ENCODE data around the gene RNU5B-1. TPM values are rescaled to one million over a fixed set of nuclear protein-coding genes. Genes with fewer than 3 reads are reported as not detected.

Gene RNU5B-1
- total RNA-seq, 1 donor = not detected

DNA sequence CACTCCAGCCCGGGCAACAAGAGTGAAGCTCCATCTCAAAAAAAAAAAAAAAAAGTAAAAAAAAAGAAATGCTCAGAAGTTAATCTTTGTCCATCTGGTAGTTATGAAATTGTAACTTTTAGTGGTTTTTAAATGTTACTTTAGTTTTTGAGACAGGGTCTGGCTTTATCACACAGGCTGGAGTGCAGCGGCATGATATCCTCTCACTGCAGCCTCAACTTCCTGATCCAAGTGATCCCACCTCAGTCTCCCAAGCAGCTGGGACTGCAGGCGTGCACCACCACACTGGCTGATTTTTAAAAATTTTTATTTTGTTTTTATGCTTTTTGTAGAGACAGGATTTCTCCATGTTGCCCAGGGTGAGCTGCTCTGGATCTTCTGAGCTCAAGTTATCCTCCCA is 1.3 kb downstream of the RNU5B-1 start:
- H3K4me1 ChIP-seq (ENCODE audit: insufficient read depth, low read length) = peaks cover 23% of the 10 kb centered on the region
- no peaks in the 10 kb centered on the region for H3K27me3 ChIP-seq (ENCODE audit: insufficient read depth, low read length)
- no peaks in the 10 kb centered on the region for H3K9me3 ChIP-seq (ENCODE audit: low read depth, low read length)
- no peak overlapping the region for H3K4me3 ChIP-seq (ENCODE audit: low read length)

DNA sequence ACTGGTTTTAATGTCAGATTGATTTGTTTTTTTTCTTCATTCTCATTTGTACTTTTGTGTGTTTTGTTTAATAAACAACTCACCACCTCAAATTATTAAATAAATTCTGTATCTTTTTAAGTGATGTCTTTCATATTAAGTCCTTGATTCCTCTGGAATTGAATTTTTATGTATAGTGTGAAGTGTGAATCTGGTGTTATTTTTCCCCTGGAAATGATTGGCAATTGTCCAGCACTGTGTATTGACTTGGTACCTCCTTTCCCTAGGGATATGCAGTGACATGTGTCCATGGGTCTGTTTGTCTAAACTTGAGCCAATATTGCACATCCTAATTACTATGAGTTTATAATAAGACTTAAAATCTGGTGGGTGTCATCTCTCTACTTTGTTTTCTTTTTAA is 2.1 kb downstream of the RNU5B-1 start:
- H3K4me3 ChIP-seq (ENCODE audit: low read length) = no peak overlapping the region
- peaks cover 23% of the 10 kb centered on the region for H3K4me1 ChIP-seq (ENCODE audit: insufficient read depth, low read length)
- H3K9me3 ChIP-seq (ENCODE audit: low read depth, low read length) = no peaks in the 10 kb centered on the region
- H3K27me3 ChIP-seq (ENCODE audit: insufficient read depth, low read length) = no peaks in the 10 kb centered on the region

DNA sequence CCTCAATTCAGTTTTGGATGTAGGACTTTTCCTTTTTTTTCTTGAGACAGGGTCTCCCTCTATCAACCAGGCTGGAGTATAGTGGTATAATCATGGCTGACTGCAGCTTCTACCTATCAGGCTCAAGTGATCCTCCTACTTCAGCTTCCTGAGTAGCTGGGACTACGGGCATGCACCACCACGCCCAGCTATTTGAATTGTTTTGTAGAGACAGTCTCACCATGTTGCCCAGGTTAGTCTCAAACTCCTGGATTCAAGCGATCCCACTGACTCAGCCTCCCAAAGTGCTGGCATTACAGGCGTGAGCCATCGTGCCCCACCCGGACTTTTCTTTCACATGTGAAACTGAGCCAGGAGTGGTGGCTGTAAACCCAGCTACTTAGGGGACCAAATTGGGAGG is 3.5 kb downstream of the RNU5B-1 start:
- Histone ChIP-seq H3K27me3 (ENCODE audit: insufficient read depth, low read length) (no peaks in the 10 kb centered on the region), H3K4me1 (ENCODE audit: insufficient read depth, low read length) (peaks cover 23% of the 10 kb centered on the region), H3K9me3 (ENCODE audit: low read depth, low read length) (no peaks in the 10 kb centered on the region), H3K4me3 (ENCODE audit: low read length) (no peak overlapping the region)

DNA sequence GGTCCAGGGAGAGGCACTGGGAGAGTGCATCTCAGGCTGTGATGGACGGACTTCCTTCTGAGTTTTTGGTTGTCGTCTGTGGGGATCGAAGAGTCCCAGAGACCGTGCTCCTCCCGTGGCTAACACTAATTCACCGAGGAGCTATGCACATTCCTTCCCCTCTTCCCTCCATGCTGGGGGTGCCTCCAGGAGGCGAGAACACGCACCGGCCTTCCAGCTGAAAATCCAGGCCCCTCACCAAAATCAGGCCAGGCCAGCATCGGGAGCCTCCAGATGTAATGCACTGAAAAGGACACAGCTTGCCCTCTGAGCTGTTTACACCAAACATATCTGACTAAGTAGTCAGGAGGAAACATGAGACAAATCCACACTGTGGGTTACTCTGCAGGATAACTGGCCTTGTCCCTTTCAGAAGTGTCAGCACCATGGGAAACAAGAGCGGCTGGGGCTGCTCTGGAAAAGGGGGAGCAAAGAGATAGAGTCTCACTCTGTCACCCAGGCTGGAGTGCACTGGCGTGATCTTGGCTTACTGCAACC is 5.5 kb downstream of the RNU5B-1 start:
- H3K27me3 ChIP-seq (ENCODE audit: insufficient read depth, low read length) = no peaks in the 10 kb centered on the region
- peaks cover 13% of the 10 kb centered on the region for H3K4me1 ChIP-seq (ENCODE audit: insufficient read depth, low read length)
- no peaks in the 10 kb centered on the region for H3K9me3 ChIP-seq (ENCODE audit: low read depth, low read length)
- H3K4me3 ChIP-seq (ENCODE audit: low read length) = no peak overlapping the region

DNA sequence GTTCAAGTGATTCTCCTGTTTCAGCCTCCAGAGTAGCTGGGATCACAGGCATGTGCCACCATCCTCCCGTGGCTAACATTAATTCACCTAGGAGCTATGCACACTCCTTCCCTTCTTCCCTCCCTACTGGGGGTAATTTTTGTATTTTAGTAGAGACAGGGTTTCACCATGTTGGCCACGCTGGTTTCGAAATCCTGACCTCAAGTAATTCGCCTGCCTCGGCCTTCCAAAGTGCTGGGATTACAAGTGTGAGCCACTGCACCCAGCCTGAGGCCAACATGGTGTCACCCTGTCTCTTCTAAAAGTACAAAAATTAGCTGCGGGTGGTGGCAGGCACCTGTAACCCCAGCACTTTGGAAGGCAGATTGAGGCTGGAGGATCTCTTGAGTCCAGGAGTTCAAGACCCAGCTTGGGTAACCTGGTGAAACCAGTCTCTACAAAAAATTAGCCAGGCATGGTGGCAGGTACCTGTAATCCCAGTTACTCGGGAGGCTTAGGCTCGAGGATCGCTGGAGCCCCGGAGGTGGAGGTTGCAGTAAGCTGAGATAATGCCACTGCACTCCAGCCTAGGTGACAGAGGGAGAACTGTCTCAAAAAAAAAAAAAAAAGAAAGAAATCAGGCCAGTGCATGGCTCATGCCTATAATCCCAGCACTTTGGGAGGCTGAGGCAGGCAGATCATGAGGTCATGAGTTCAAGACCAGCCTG is 6.1 kb downstream of the RNU5B-1 start:
- no peaks in the 10 kb centered on the region for H3K27me3 ChIP-seq (ENCODE audit: insufficient read depth, low read length)
- H3K4me3 ChIP-seq (ENCODE audit: low read length) = no peak overlapping the region
- peaks cover 7% of the 10 kb centered on the region for H3K4me1 ChIP-seq (ENCODE audit: insufficient read depth, low read length)
- no peaks in the 10 kb centered on the region for H3K9me3 ChIP-seq (ENCODE audit: low read depth, low read length)

DNA sequence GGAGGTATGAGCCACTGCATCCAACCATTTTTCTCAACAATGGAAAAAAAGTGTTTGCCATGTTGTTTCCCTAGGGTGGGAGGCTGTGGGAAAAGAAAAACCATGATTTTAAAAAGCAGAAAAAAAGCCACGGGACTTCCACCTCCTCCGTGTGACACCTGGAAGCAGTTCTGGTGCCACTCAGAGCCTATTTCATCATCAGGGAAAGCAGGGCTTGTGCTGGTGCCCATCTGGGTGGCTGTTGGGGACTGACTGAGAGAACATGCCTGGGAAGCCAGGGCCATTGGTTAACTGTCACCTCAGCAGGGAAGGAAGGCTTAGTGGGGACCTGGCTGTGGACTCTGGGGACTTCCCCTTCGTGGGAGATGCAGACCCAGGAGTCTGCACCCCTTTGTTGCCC is 7.3 kb downstream of the RNU5B-1 start:
- Histone ChIP-seq H3K9me3 (ENCODE audit: low read depth, low read length) (no peaks in the 10 kb centered on the region), H3K27me3 (ENCODE audit: insufficient read depth, low read length) (no peaks in the 10 kb centered on the region), H3K4me3 (ENCODE audit: low read length) (no peak overlapping the region), H3K4me1 (ENCODE audit: insufficient read depth, low read length) (no peaks in the 10 kb centered on the region)

DNA sequence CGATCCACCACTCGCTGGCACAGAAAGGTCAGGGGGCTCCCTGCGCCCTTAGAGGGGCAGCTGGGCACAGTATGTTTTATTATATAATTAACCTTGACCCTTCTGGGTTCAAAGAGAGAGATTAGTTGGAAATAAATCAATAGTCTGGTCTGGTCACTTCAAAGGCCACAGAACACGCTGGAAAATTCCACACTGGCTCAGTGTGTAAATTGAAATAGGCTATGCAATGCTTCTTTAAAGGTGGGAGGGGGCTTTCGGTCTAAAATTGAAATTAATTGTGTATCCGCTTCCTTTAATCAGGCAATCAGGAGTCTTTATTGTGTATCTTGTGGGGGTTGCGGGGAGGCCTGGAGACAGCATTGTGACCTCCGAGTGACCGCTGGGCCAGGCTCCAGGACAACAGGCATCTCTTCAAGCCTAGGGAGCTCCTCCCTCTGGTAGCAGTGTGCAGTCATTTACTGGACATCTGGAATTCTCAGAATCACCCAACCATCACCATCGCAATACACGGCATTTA is 8.0 kb downstream of the RNU5B-1 start:
- Histone ChIP-seq H3K4me1 (ENCODE audit: insufficient read depth, low read length) (no peaks in the 10 kb centered on the region), H3K27me3 (ENCODE audit: insufficient read depth, low read length) (no peaks in the 10 kb centered on the region), H3K4me3 (ENCODE audit: low read length) (no peak overlapping the region), H3K9me3 (ENCODE audit: low read depth, low read length) (no peaks in the 10 kb centered on the region)

DNA sequence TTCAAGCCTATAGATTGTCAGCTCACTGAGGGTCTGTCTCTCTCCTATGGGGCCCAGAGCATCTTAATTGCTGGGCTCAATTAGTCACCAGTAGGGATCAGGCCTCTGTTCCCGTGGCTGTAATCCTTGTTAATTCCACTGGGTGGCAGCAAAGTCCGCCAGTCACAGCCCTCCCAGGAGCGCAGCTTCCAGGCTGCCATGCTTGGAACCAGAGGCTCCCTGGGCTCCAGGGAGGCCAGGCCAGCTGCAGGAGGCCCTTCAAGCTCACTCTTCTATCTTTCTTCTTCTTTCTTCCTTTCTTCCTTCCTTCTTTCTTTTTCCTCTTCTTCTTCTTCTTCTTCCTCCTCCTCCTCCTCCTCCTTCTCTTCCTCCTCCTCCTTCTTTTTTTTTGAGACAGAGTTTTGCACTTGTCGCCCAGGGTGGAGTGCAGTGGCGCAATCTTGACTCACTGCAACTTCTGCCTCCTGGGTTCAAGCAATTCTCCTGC is 14.4 kb downstream of the RNU5B-1 start:
- Histone ChIP-seq H3K4me3 (ENCODE audit: low read length) (no peak overlapping the region), H3K27me3 (ENCODE audit: insufficient read depth, low read length) (no peaks in the 10 kb centered on the region), H3K4me1 (ENCODE audit: insufficient read depth, low read length) (no peaks in the 10 kb centered on the region), H3K9me3 (ENCODE audit: low read depth, low read length) (no peaks in the 10 kb centered on the region)

DNA sequence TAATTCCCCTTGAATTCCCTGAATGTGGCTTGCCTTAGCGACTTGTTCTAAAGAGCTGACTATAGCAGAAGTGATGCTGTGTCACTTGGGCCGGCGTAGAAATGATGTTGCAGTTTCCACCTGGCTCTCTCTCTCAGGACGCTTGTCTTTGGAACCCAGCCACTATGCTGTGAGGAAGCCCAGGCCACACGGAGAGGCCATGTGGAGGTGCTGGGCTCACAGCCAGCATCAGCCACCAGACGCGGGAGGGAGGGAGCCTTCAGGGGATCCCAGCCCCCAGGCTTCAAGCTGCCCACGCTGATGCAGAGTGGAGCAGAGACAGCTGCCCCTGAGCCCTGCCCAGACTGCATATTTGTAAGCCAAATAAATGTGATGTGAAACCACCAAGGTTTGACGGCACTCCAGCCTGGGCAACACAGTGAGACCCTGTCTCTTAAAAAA is 18.6 kb downstream of the RNU5B-1 start:
- Histone ChIP-seq H3K4me1 (ENCODE audit: insufficient read depth, low read length) (no peaks in the 10 kb centered on the region), H3K9me3 (ENCODE audit: low read depth, low read length) (no peaks in the 10 kb centered on the region), H3K4me3 (ENCODE audit: low read length) (no peak overlapping the region), H3K27me3 (ENCODE audit: insufficient read depth, low read length) (no peaks in the 10 kb centered on the region)

DNA sequence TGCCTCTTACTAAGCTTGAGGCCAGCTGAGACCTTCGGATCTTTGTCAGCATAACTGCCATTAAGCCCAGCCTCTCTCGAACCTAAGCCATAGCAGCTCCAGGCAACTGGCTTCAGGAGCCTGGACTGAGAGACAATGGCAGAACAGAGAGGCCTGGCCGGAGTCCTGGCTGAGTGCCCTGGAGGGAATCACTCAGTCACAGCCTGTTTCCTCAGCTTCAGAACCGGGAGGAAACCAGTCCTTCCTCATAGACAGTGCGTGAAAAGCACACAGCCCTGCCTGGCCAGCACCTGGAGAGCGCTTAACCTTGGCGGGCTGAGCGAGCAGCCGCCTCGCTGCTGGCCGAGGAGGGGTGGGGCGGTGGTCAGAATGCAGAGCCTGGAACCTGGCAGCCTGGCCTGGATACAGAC is 21.6 kb downstream of the RNU5B-1 start:
- no peak overlapping the region for H3K4me3 ChIP-seq (ENCODE audit: low read length)

DNA sequence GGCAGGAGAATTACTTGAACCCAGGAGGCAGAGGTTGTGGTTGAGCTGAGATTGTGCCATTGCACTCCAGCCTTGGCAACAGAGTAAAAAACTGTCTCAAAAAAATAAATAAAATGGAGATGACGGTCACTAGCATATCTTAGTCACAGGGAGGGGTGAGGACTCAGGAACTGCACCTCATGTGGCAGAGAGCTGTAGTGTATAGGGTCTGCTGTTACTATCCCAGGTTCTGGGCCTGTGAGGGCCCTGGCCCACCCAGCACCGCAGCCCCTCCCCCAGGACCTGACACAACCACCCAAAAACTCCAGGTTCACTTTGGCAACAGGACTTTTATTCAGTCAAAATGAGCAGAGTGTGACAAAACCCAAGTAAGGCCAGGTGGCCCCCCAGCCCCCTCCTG is 22.3 kb downstream of the RNU5B-1 start:
- Histone ChIP-seq H3K27me3 (ENCODE audit: insufficient read depth, low read length) (no peaks in the 10 kb centered on the region), H3K9me3 (ENCODE audit: low read depth, low read length) (no peaks in the 10 kb centered on the region), H3K4me3 (ENCODE audit: low read length) (no peak overlapping the region), H3K4me1 (ENCODE audit: insufficient read depth, low read length) (no peaks in the 10 kb centered on the region)

More for the DNA sequence above, 21.6 kb downstream of the RNU5B-1 start:
- Histone ChIP-seq H3K27me3 (ENCODE audit: insufficient read depth, low read length) (no peaks in the 10 kb centered on the region), H3K4me1 (ENCODE audit: insufficient read depth, low read length) (no peaks in the 10 kb centered on the region), H3K9me3 (ENCODE audit: low read depth, low read length) (no peaks in the 10 kb centered on the region)

DNA sequence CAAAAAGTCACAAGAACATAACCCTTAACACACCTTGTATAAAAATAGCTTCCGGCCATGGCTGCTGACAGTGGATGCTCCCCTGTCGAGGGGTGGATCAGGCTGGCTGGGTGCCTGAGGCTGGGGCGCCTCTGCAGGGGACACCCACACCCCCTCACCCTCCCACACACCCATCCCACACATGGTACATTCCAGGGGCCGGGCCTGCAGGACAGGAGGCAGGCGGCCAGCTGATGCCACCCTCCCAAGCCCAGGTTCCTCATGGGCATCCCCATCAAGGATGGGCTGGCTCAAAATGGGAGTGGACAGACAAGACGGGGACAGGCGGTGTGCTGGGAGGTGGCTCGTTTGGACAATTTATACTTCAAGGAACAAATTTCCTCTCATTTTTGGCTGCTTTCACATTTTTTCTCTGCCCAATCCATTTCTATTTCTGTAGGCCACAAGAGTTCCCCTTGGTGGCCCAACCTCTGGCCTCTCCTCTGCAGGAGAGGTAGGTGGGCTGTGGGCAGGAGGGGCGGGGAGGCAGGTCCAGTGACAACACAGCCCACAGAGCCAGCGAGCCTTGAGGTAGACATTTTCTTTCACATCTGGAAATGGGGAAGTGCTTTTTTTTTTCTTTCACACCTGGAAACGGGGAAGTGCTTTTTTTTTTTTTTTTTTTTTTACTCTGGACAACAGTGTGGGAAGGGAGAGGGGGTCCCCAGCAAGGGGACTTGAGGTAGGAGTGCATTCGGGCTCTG is 23.3 kb downstream of the RNU5B-1 start:
- Histone ChIP-seq H3K4me1 (ENCODE audit: insufficient read depth, low read length) (no peaks in the 10 kb centered on the region), H3K27me3 (ENCODE audit: insufficient read depth, low read length) (no peaks in the 10 kb centered on the region), H3K9me3 (ENCODE audit: low read depth, low read length) (no peaks in the 10 kb centered on the region), H3K4me3 (ENCODE audit: low read length) (no peak overlapping the region)

DNA sequence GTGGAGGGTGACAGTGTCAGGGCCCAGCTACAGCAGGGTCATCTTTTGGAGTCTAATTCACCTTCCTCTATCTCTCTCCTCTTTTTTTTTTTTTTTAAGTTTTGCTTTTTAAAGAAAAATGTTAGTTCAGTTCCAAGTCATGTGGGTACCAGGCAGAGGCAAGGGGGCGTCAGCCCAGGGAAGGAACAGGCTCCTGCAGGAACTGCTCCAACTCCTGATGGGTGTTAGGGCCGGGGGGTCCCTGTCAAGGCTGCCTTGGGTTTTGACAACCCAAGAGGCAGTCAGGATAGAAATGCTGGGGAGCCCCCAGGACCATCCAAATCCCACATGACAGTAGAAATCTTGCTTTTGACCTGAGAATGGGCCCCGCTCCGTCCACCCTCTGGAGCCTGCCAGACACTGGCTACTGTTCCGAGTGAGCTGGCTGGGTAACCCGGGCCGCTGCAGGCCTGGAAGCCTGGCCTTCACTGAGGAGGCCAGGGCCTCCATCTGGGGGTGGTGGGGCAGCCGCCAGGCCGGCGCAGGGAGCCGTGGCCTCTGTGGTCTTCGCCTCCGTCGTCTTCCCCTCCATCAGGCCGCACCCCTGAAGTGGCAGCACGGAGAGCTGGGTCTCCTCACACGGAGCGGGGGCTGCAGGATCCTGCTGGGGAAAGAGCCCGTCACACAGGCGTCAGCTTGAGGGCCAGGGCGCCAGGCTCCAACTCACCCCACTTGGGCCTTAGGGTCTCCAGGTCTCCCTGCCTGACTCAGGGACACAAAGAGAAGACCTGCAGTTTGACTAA is 24.2 kb downstream of the RNU5B-1 start:
- H3K9me3 ChIP-seq (ENCODE audit: low read depth, low read length) = no peaks in the 10 kb centered on the region
- no peaks in the 10 kb centered on the region for H3K27me3 ChIP-seq (ENCODE audit: insufficient read depth, low read length)
- H3K4me1 ChIP-seq (ENCODE audit: insufficient read depth, low read length) = no peaks in the 10 kb centered on the region
- H3K4me3 ChIP-seq (ENCODE audit: low read length) = no peak overlapping the region

DNA sequence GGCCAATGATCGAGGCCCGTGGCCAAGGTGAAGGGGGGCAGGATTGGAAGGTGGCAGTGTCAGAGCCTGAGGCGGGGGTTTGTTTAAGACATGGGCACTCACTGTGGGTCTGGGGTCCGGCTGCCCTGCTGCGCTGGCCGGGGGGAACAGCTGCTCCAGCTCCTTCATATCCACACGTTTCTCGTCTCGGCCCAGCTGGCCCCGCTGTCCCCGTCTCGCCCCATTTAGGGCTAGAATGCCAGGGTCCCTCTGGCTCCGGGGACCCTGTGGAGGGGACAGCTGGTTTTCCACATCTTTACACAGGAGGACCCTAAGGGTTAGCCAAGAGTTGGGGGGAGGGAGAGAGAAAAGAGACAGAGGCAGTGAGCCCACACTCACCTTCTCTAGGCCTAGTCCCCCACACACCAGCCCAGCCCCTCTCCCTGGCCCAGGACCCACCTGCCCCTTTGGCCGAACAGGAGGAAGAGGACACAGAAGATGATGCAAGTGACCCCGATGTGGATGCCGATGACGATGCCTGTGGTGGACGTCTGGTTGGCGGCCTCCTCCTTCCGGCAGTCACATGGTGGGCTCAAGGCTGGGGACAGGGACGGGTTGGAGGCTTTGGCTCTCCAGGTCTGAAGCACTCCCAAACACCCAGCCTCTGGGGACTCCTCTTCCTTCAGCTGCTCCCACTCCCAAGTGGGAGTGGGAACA is 25.0 kb downstream of the RNU5B-1 start:
- no peaks in the 10 kb centered on the region for H3K27me3 ChIP-seq (ENCODE audit: insufficient read depth, low read length)
- no peaks in the 10 kb centered on the region for H3K9me3 ChIP-seq (ENCODE audit: low read depth, low read length)
- no peak overlapping the region for H3K4me3 ChIP-seq (ENCODE audit: low read length)
- no peaks in the 10 kb centered on the region for H3K4me1 ChIP-seq (ENCODE audit: insufficient read depth, low read length)

Data from mononuclear cell (primary cell).